Cerebellar cortex (tissue), 1 donor: ENCODE data around the gene CDH6.

Source experiments
- DNase-seq: peaks from one replicate; pipeline ENCODE4 v3.0.0-alpha.2; 2015; ENCODE audit warnings: low spot score

CDH6 gene

DNA sequence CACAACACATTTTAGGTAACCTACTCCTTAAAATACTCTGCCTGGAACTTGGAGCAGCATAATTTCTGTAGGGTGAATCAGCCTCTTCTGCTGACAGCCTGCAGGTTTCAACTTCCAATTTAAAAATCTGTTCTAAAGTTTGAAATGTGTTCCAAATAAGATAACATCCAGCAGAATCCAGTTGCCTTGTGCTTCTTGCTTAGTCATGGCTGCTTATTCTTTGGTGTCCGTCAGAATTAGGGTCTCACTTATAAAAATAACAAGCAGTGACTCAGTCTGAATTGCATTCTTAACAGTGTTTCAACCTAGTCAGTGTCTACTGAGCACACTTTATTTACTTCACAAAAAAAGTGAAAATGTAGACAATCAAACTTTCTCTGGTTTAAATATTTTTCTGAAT, 3.7 kb downstream of the CDH6 start:
- no peak for DNase-seq

DNA sequence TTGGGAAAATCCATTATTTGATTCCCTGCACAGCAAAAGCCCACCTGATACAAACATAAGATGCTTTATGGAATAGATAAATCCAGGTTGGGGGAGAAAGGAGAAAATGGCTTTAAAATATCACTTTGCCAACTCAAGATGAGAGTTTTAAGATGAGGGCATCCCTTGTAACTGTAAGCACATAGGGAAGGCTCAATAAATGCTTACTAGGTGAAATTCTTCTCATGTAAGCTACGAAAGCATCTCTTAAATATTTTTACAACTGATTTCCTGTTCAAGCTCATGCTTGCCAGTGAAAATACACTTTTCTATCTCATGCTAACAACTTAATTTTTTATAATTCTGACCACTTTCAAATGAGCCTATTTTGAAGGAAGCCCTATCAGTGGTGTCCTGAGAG, 11.5 kb downstream of the CDH6 start:
- DNase-seq: no peak

DNA sequence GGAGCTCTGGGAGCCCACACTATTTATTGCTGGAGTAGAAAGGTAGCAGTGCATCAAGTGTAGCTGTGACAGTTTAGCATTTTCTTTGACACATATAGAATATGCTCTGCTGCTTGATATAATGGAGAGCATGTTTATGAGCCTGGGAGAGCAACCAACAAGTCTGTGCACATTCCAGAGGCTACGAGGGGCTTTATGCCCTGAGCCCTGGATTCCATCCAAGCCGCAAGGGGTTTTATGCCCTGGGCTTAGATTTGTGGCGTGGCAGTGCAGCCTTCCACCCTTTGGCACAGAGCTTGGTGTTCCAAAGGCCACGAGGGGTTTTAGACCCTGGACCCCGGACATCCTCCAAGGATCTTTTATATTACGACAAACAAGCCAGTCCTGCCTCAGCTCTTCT, 14.6 kb downstream of the CDH6 start:
- DNase-seq: no peak

DNA sequence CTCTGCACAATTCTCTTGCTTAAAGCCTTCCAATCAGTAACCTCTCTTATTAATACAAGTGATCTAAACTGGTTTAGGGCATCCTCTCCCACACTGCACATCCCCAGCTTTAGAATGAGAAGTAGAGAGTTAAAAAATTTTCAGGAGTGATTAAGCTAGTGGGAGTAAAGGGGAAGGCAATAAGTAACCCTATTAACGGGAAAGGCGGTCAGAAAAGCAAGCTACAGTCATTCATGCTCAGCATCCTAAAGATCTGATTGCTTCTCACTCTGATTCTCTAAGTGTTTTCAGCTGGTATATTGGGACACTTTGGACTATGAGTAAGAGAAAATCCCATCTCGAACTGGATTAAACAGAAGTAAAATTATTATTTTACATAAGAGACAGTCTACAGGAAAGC, 15.8 kb downstream of the CDH6 start:
- DNase-seq: no peak

DNA sequence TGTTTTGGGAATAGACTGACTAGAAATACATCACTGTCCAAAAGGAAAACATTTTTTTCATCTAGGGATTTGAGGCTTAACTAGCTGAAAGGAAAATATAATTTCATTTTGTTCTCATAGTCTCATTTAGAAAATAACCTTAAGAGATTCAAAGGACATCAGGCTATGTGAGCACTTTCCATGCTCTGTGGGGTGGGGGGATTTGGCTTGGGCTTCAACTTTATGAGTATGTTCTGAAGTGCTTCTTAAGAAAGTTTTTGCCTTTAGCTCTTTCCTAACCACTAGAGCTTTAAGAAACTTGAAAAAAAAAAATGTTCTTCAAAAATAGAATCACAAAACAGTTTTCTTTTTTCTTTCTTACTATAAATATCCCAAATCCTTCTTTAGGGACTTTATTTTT, 17.6 kb downstream of the CDH6 start:
- no peak for DNase-seq

DNA sequence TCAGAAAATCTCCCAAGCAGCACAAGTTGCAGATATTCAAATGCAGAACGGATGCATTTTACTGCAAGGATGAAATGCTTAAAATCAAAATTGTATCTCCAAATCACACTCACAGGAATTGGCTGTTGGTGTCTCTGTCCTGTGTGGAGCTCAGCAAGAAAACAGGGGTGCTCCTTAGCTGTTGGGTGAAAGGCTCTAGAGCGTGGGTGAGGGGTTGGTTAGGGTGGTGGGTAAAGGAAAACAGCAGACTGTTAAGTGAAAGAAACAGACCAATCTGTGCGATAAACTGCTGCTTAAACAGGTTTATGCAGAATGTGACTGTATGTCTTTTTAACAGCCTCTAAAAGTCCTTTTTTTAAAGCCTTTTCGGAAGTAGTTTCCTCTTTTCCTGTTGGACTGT, 19.8 kb downstream of the CDH6 start:
- DNase-seq: no peak

DNA sequence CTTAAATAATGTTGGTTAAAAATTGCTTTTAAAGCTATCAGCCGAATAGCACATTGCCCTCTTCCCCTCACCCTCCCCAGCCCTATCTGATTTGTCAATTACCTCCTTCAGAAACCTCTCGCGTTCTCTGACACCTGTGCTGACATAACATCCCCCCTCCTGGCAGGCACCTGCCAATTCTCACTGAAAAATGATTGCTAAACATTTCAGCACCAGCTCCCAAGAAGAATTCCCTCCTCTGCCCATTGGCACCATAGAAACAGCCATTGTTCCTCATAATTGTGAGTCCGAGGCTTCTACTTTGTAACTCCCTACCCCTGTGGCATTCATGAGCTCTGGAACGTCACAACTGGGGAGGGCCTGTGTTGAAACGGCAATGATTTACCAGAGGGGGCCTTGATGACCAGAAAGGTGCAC, 20.2 kb downstream of the CDH6 start:
- no peak for DNase-seq

DNA sequence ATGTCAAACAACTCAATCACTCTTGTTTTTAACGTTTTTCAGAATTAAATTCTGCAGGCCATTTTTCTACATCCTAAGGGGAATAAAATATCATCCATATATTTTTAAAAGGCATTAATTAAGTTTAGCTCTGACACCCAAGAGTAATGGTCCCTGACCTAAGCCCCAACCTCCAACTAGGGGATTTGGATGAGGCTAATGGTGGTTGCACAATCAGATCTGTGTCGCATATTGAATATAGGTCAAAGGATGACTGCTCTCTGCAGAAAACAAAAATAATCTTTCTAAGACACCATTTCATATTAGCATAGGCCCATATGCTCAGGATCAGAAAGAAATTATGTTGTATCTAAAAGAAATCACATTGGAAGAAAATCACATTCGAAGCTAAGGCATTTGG, 20.7 kb downstream of the CDH6 start:
- DNase-seq: no peak

DNA sequence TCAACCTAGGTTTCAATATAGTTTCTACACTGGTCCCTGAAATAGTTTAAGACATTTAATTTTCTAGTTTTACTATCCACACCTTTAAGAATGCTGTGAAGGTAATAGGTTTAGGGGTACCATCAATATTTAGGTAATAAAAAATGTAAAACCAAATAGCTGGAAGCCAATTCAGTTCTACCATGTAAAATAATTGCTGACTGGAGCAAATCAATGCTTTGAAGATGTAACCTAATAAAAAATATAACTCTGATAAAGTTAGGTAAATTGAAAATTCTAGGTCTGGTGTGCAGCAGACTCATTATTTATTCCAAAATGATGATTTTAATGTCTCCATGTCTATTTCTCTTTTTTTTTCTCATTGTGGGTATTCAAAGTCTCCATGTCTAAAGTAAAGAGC, 21.8 kb downstream of the CDH6 start:
- no peak for DNase-seq

DNA sequence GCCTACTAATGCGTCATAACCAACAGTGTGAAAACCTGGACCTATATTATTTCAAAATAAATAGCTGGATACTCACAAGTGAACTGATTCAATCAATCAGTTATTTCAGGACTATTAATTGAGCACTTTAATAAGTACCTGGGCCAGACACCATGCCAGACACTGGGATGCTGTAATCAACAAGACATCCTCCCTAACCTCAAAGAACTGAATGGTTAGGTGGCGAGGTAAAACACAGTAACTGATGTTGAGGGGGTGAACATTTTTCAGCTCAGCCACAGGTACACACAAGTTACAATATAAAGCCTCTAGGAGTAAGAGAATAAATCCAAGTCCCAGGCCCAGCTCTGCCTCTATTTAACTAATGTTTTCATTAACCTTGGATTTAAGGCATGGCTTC, 24.0 kb downstream of the CDH6 start:
- DNase-seq: no peak

DNA sequence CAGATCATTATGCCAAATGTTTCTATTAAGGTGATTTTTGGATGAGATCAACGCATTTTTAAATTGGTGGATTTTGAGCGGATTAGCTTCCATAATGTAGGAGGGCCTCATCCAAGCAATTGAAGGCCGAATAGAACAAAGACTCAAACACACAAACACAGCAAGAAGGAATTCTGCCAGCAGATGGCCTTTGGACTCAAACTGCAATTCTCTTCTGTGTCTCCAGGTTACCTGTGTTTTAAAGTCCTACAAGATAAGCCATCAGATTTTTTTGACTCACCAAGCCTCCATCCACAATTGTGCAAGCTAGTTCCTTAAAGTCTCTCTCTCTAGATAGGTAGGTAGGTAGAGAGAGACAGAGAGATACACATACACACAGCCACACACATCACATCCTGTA, 25.5 kb downstream of the CDH6 start:
- DNase-seq: no peak

DNA sequence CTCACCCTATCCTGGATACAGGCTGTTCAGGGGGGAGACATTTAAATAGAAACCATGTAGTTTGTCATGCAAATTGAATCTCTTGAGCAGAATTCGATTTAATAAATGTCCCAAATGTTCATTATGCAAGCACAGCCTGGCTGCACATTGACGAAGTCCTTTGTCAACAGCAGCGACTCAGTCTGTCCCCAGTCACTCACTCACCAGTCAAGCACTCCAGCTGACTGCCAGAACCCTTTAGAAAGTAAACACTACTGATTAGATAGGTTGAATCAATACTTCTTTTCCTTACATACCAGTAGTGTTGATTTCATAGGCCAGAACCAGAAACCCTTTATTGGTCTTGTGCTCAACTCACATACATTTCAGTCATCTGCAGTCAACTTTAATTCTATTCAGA, 27.5 kb downstream of the CDH6 start:
- DNase-seq: no peak

DNA sequence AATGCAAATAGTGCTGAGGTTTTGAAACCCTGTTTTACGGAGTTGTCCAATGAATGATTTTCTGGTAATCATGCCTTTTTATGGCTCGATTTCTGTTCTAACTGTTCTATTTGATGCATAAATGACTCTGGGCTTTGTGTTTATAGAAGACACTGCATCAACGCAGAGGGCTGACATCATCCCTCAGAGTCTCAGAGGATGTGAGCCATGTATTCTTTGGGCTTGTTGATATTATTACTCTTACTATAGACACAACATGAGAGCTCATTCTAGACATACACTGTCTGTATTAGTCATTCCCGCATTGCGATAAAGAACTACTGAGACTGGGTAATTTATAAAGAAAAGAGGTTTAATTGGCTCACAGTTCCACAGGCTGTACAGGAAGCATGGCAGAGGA, 31.6 kb downstream of the CDH6 start:
- no peak for DNase-seq

DNA sequence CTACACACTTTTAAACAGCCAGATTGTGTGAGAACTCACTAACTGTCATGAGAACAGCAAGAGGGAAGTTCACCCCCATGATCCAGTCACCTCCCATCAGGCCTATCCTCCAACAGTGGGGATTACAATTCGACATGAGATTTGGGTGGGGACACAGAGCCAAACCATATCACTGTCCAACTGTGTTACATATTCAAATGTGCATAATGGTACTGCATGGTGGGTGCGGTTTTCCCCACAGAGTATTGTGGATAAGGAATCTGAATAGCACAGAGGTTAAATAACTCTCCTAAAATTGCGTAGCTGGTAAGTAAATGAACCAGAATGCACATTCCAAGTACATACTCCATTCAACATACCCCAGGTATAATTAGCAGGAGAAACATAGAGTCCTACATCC, 32.1 kb downstream of the CDH6 start:
- no peak for DNase-seq

DNA sequence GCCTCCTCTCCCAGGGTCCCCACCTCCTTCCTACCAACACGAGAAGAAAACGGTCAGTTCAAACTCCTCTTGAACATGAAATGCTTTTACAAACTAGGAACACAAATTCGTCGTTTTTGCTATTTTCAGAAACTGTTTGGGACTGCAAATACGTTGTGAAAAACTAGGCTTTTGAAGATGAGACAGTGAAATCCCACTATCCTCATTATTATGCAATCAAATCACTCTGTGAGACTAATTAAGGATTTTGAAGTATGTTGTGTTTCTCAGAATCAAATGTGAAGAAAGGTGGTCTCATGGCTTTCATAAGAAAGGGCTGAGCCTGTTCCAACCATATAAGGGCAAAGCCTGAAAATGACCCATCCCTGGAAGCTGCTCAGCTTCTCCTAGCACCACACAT, 33.2 kb downstream of the CDH6 start:
- no peak for DNase-seq

DNA sequence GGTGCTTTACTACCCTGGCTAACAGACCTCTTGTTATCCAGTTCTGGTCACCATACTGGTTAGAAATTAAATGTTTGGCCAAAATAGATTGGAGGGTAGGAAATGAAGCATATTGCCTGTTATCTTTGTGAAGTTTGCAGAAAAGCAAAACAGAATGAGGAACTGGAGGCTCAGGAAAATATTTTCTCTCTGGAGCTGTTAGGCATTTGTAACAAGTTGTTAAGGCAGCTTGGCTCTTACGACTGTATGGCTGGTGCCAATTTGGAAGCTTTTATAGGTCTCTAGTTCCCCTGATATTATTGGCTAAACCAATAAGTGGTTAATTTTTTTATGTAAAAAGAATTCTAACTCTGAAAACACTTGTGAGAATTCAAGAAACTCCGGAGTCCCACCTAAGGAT, 35.8 kb downstream of the CDH6 start:
- DNase-seq: no peak

DNA sequence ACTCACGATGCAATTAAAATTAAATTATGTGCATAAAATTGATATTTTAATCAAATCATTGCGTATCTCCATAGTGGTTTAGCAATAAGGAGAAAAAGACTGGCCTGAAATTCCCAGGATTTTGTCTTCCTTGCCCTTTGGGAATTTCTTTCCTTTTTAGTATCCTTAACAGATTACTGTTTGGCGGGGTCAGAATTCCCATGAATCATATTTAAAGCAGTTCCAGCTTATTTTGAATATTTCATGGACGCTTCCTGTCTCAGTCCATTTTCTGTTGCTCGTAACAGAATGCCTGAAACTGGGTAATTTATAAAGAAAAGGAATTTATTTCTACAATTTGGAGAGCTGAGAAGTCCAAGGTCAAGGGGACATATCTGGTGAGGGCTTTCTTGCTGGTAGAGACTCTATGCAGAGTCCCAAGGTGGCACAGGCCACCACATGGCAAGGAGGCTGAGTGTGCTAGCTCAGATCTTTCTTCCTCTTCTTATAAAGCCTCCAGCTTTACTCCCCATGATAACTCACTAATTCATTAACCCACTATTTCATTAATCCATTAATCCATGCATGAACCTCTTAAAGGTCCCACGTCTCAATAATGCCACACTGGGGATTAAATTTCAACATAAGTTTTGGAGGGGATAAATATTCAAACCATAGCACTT, 37.8 kb downstream of the CDH6 start:
- DNase-seq: no peak

DNA sequence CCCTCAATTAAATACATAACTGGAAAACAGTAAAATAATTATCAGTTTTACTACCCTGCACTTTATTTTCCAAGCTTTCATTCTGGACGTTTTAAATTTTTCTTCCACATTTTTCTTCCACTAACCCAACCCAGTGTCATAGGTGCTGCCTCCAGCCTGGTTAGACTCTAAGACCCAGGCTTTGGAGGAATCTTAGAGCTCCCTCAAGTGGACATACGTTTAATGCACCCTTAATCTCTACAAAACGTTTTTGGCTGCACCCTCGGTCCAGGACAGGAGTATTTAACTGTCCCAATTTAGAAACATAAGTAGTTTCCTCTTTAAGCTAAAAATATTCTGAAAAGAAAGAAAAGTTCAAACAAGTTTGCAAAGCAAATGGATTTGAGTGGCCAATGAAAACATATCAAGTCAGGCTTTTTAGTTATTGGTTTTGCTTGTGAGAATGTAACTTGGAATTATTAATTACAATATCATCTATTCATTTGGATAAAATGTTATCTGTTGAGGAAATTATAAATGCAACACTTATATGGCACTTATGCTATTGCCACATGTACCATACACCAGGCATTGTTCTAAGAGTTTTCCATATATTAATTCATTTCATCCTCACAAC, 38.9 kb downstream of the CDH6 start:
- peak; percentile 46 for DNase-seq

DNA sequence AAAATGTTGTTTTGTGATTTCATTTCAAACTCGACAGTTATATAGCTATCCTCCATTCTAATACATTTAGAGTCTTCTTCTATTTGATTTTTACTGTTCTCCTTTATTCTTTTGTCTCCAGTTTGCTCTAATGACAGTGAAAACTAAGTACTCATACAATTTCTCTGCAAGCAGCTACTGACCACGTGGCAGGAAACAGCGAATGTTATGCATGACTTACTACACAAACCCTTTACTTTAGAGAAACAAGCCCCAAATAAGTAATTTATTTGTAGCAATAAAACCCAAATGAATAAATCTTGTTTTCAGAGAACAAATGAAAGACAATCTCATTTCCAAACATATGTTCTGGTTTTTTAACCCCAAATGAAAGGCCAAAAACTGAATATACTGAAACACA, 41.9 kb downstream of the CDH6 start:
- no peak for DNase-seq

DNA sequence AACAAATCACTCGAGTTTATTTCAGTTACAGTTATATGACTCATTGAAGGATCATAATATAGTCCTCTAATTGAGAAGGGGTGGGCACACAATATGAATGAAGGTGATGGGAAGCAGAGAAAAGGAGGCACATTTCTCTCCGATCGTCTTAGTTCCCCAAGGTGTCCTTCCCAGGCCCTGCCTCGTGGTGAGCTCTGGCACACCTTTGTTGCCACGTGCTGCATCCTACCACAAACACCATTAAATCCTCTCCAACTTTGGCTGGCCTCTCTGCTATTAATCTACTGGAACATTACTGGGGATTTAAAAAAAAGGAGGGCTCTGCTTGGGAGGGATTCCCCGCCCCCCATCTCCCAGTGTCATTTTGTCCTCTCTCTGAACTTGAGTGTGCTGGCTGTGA, 42.9 kb downstream of the CDH6 start:
- DNase-seq: no peak

DNA sequence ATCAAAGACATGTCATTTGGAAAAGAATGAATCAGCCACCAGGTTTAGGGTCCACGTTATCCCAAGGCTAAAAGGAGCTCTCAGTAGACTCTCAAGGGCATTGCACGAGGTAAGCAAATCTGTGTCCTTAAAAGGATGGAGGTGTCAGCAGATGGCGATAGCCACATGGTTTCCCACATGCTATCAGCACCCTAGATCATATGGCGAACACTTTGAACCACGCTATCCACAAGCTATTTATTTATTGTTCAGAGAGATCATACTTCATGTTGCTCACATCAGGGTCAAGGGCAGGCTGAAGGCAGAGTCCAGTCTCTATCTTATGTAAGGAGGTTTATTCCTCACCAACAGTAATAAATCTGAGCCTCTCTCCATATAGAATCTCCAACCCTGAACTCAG, 43.7 kb downstream of the CDH6 start:
- DNase-seq: no peak

DNA sequence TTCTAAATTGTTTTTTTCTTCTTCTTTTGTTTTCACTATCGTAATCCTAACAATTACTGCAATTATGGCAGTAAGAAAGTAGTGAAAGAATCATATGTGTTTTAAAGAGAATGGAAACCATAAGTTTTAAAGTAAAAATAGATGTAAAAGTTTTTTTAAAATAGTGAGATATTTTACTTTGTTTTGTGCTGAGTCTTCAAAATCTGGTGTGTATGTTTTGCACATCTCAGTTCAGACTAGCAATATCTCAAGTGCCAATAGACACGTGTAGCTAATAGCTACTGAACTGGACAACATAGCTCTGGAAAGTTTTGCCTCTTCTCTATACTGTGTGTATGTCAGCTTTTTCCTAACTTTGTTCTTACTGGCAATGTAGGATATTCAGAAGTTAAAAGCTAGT, 45.0 kb downstream of the CDH6 start:
- no peak for DNase-seq

DNA sequence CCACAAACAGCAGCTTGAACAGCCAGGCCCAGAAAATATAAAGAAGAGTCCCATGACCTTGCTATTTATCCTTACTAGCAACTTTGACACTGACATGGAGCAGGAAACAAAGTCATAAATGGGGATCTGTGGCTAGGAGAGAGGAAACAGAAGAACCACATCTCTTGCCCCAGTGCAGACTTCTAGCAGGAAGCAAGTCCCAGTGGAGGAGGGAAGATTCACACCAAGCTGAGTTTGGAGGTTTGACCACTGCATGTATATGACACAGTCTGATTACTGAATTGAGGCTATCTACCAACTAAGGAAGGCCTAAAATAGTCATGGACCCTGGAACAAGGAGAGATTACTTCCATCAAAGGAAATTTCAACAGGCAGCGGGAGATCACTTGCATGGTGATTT, 51.4 kb downstream of the CDH6 start:
- no peak for DNase-seq

DNA sequence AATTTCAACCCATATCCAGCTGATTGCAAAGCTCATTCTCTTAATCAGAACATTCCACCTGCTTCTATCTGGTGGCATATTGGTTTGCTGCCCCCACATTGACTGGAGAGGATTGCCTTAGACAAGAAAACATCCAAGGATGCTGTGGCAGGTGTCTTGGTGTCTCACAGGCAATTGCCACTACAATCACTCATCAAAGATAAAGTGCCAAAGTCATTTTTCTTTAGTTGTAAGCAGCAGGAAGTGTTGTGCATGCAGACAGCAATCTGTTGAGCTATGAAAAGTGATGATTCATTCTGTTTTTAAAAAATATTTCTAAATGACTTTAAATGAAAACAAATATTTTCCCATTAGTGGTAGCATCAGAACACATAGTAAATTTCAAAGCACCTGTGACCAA, 53.9 kb downstream of the CDH6 start:
- no peak for DNase-seq
